Measurements from ENCODE around the gene EIF4B. TPM values are rescaled to one million over a fixed set of nuclear protein-coding genes. Genes with fewer than 3 reads are reported as not detected.
"Not testable (repeated sequence)": the region's sequence is repeated elsewhere in the genome, so short reads cannot be mapped to it uniquely, and the experiment has no call there.

EIF4B gene
- total and polyA plus RNA-seq, 12 donors, result 77.1 to 800 (median 557) TPM

DNA sequence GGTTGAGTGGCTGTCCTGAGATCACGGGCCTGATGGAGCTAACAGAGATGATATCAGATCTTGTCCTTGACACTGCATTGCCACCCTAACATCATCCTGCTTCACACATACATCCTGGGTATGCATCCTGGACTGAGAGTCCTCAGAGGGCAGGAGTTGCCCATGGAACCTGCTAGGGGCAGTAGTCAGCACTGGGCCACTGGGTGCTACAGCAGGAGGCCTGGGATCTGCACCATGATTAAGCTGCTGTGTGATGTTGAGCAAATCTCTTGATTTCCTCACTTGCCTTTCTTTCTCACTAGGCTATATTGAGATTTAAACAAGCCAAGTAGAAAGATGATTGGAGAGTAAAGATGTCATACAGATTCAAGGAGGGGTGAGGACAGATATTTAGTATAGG, 22.1 kb upstream of the EIF4B start:
- no peak overlapping the region for H3K4me3 ChIP-seq
- TF ChIP-seq POLR2A (IDR thresholded peaks at IDR 0.05), result no peak
- TF ChIP-seq, protein P1, sequence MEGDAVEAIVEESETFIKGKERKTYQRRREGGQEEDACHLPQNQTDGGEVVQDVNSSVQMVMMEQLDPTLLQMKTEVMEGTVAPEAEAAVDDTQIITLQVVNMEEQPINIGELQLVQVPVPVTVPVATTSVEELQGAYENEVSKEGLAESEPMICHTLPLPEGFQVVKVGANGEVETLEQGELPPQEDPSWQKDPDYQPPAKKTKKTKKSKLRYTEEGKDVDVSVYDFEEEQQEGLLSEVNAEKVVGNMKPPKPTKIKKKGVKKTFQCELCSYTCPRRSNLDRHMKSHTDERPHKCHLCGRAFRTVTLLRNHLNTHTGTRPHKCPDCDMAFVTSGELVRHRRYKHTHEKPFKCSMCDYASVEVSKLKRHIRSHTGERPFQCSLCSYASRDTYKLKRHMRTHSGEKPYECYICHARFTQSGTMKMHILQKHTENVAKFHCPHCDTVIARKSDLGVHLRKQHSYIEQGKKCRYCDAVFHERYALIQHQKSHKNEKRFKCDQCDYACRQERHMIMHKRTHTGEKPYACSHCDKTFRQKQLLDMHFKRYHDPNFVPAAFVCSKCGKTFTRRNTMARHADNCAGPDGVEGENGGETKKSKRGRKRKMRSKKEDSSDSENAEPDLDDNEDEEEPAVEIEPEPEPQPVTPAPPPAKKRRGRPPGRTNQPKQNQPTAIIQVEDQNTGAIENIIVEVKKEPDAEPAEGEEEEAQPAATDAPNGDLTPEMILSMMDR (IDR thresholded peaks at IDR 0.05), result no peak

DNA sequence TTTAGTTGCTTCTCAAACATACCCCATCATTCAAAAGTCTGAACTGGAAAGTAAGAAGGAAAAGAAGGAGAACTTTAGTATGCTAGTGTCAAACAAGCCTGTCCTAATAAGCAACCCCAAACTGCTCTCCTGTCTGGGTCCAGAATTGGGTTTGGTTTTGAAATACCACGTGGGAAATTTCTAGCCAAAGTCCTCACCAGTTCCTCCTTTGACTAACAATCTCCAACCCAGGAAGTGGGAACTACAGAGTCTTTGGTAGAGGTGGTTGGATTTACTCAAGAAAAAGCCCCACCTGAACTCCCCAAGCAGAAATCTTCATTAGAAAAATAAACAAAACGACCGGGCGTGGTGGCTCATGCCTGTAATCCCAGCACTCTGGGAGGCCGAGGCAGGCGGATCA, 17.4 kb upstream of the EIF4B start:
- Histone ChIP-seq H3K4me1 (replicated peaks in 1 of 2) (no peaks in the 10 kb centered on the region), H3K27ac (no peak overlapping the region), H3K27me3 (no peaks in the 10 kb centered on the region), H3K36me3 (replicated peaks in 1 of 2) (no peaks in the 10 kb centered on the region), H3K4me3 (no peak overlapping the region), H3K9me3 (replicated peaks in 1 of 3) (no peaks in the 10 kb centered on the region)
- DNase-seq, result no peak
- 84 to 93% (median 88%) methylated on average over 6 of the region's 6 CpGs for WGBS, 4 donors
- TF ChIP-seq, protein P1 (IDR thresholded peaks at IDR 0.05), result no peak
- no peak for TF ChIP-seq POLR2A (IDR thresholded peaks at IDR 0.05)
- intact Hi-C loops (cut with DNase I), result loop anchor here in 1 of 2 donors (10.0 kb wide), 1 partner anchor 844 kb away; no protein-coding TSS in a partner anchor

More for the DNA sequence above, 22.1 kb upstream of the EIF4B start:
- 51 to 71% (median 62%) methylated on average over 1 of the region's 1 CpG; no CpG with 5 or more reads in 1 of the 4 donors for WGBS, 4 donors
- no peaks in the 10 kb centered on the region for H3K27me3 ChIP-seq
- H3K4me1 ChIP-seq (replicated peaks in 1 of 2), result no peaks in the 10 kb centered on the region
- H3K36me3 ChIP-seq (replicated peaks in 1 of 2), result no peaks in the 10 kb centered on the region
- DNase-seq, result no peak
- intact Hi-C loops (cut with DNase I), result loop anchor here in 1 of 2 donors (5.0 to 10.0 kb wide), 2 partner anchors 402 to 839 kb away; no protein-coding TSS in a partner anchor
- H3K9me3 ChIP-seq (replicated peaks in 1 of 3), result no peaks in the 10 kb centered on the region
- no peak overlapping the region for H3K27ac ChIP-seq

DNA sequence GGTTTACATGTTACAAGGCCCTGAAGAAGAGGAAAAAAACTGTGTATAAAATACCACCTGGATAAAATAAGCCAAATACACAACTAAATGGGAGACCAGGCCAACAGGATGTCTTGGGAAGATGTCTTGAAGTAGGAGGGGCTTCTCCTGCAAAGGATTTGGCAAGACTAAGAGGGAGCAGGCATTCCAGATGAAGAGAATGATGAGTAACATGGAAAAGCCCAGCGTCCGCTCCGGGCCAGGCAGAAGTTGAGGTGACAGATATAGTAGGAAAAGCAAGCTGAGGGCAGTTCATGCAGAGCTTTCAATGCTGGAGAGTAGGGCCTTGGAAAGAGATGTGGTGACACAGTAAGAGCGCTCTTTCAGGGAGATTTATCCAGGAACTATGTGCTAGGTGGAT, 16.1 kb upstream of the EIF4B start:
- 90 to 94% (median 91%) methylated on average over 4 of the region's 4 CpGs for WGBS, 4 donors
- intact Hi-C loops (cut with DNase I), result no loop called here
- H3K4me1 ChIP-seq (replicated peaks in 1 of 2), result no peaks in the 10 kb centered on the region
- H3K4me3 ChIP-seq, result no peak overlapping the region
- no peak for TF ChIP-seq POLR2A (IDR thresholded peaks at IDR 0.05)
- TF ChIP-seq, protein P1 (IDR thresholded peaks at IDR 0.05), result no peak
- DNase-seq, result no peak
- H3K27me3 ChIP-seq, result no peaks in the 10 kb centered on the region
- no peak overlapping the region for H3K27ac ChIP-seq
- no peaks in the 10 kb centered on the region for H3K9me3 ChIP-seq (replicated peaks in 1 of 3)
- no peaks in the 10 kb centered on the region for H3K36me3 ChIP-seq (replicated peaks in 1 of 2)

DNA sequence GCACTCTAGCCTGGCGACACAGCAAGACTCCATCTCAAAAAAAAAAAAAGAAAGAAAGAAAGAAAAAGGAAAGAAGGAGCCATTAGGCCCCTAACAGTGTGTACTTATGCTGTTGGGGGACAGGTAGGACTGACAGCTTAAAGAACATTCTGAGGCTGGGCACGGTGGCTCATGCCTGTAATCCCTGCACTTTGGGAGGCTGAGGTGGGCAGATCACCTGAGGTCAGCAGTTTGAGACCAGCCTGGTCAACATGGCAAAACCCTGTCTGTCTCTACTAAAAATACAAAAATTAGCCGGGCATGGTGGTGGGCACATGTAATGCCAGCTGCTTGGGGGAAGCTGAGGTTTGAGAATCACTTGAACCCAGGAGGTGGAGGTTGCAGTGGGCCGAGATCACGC, 14.0 kb upstream of the EIF4B start:
- H3K27me3 ChIP-seq; H3K4me1 ChIP-seq (replicated peaks in 1 of 2); H3K4me3 ChIP-seq; H3K36me3 ChIP-seq (replicated peaks in 1 of 2); DNase-seq; H3K9me3 ChIP-seq (replicated peaks in 1 of 3); H3K27ac ChIP-seq; intact Hi-C loops (cut with DNase I): not testable (repeated sequence)
- WGBS, 4 donors, result 86 to 97% (median 96%) methylated on average over 5 of the region's 5 CpGs

Measured in adrenal gland (tissue), 12 donors.